ENCODE measurements around the gene SPATA17.
A peak's percentile ranks its signal among the peaks of the same experiment; 100 is the strongest.
"Not testable (repeated sequence)": the region's sequence is repeated elsewhere in the genome, so short reads cannot be mapped to it uniquely, and the experiment has no call there.

Gene SPATA17

DNA sequence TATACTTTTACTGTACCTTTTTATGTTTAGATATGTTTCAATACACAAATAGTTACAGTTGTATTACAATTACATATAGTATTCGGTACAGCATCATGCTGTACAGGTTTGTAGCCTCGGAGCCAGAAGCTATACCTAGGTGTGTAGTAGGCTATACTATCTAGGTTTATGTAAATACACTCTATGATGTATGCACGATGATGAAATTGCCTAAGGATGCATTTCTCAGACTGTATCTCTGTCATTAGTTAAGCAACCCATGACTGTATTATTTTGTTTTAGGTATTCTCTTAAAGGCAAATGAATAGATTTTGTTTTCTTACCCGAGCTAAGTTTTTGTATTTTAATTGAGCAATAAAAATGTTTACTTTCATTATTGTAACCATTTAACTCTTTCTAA lies 56.4 kb downstream of the SPATA17 start:
- H2BK120ac ChIP-seq (ENCODE audit: low read depth, low read length), result no peak overlapping the region
- H2BK12ac ChIP-seq (ENCODE audit: low read length in 2 of 2), result no peak overlapping the region
- H3K27me3 ChIP-seq (ENCODE audit: control insufficient read depth in 1 of 2, insufficient read depth in 1 of 2, low read length in 2 of 2), result no peaks in the 10 kb centered on the region
- WGBS, result 100% methylated on average over 1 of the region's 4 CpGs
- no peak overlapping the region for H3K9ac ChIP-seq (ENCODE audit: low read length)
- H3K23ac ChIP-seq (ENCODE audit: low read length in 2 of 2), result no peak overlapping the region
- no peak overlapping the region for H3K4me2 ChIP-seq (ENCODE audit: low read length, poor library complexity, severe bottlenecking)
- no peak overlapping the region for H2BK5ac ChIP-seq (ENCODE audit: low read depth, low read length, poor library complexity, severe bottlenecking)
- no peak overlapping the region for H2AFZ ChIP-seq (ENCODE audit: low read depth, low read length)
- H2AK5ac ChIP-seq (ENCODE audit: low read length, severe bottlenecking), result no peak overlapping the region
- no peaks in the 10 kb centered on the region for H3K4me1 ChIP-seq (ENCODE audit: control insufficient read depth, insufficient read depth, low read depth, low read length)
- H3K9me3 ChIP-seq (ENCODE audit: control insufficient read depth, low read length), result no peaks in the 10 kb centered on the region
- no peak overlapping the region for H3K4ac ChIP-seq (ENCODE audit: low read depth in 1 of 2, low read length in 2 of 2)
- no peak for DNase-seq
- no peak overlapping the region for H2BK15ac ChIP-seq (ENCODE audit: low read depth, poor library complexity, severe bottlenecking)
- H3K36me3 ChIP-seq (ENCODE audit: control insufficient read depth in 1 of 2, insufficient read depth in 2 of 2, low read depth in 1 of 2, low read length in 2 of 2), result no peaks in the 10 kb centered on the region
- no peak overlapping the region for H4K91ac ChIP-seq (ENCODE audit: low read length)
- no peak overlapping the region for H3K27ac ChIP-seq (ENCODE audit: low read length, poor library complexity, severe bottlenecking)
- no peak overlapping the region for H3K14ac ChIP-seq (ENCODE audit: low read length in 2 of 2)
- H3K18ac ChIP-seq (ENCODE audit: low read depth in 1 of 2, low read length in 2 of 2), result no peak overlapping the region
- no peaks in the 10 kb centered on the region for H3K79me1 ChIP-seq (replicated peaks; ENCODE audit: low read length, poor library complexity, severe bottlenecking)
- no peak overlapping the region for H4K8ac ChIP-seq (ENCODE audit: low read length)
- H3K4me3 ChIP-seq (ENCODE audit: insufficient read depth in 1 of 2, low read depth in 1 of 2, low read length in 2 of 2), result no peak overlapping the region

DNA sequence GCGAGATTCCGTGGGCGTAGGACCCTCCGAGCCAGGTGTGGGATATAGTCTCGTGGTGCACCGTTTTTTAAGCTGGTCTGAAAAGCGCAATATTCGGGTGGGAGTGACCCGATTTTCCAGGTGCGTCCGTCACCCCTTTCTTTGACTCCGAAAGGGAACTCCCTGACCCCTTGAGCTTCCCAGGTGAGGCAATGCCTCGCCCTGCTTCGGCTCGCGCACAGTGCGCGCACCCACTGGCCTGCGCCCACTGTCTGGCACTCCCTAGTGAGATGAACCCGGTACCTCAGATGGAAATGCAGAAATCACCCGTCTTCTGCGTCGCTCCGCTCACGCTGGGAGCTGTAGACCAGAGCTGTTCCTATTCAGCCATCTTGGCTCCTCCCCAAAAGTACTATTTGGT lies 65.0 kb downstream of the SPATA17 start:
- not testable (repeated sequence) for H2AK5ac ChIP-seq (ENCODE audit: low read length, severe bottlenecking); H3K4me3 ChIP-seq (ENCODE audit: insufficient read depth in 1 of 2, low read depth in 1 of 2, low read length in 2 of 2); H4K91ac ChIP-seq (ENCODE audit: low read length); H2AFZ ChIP-seq (ENCODE audit: low read depth, low read length); H3K9me3 ChIP-seq (ENCODE audit: control insufficient read depth, low read length); DNase-seq; H3K4ac ChIP-seq (ENCODE audit: low read depth in 1 of 2, low read length in 2 of 2); H3K14ac ChIP-seq (ENCODE audit: low read length in 2 of 2); H3K9ac ChIP-seq (ENCODE audit: low read length); H4K8ac ChIP-seq (ENCODE audit: low read length); H2BK5ac ChIP-seq (ENCODE audit: low read depth, low read length, poor library complexity, severe bottlenecking); H3K27ac ChIP-seq (ENCODE audit: low read length, poor library complexity, severe bottlenecking); H3K79me1 ChIP-seq (replicated peaks; ENCODE audit: low read length, poor library complexity, severe bottlenecking); H3K23ac ChIP-seq (ENCODE audit: low read length in 2 of 2); H3K36me3 ChIP-seq (ENCODE audit: control insufficient read depth in 1 of 2, insufficient read depth in 2 of 2, low read depth in 1 of 2, low read length in 2 of 2); H3K4me2 ChIP-seq (ENCODE audit: low read length, poor library complexity, severe bottlenecking); H2BK12ac ChIP-seq (ENCODE audit: low read length in 2 of 2); H3K27me3 ChIP-seq (ENCODE audit: control insufficient read depth in 1 of 2, insufficient read depth in 1 of 2, low read length in 2 of 2); H2BK120ac ChIP-seq (ENCODE audit: low read depth, low read length); H3K4me1 ChIP-seq (ENCODE audit: control insufficient read depth, insufficient read depth, low read depth, low read length); H2BK15ac ChIP-seq (ENCODE audit: low read depth, poor library complexity, severe bottlenecking); H3K18ac ChIP-seq (ENCODE audit: low read depth in 1 of 2, low read length in 2 of 2)
- 95% methylated on average over 14 of the region's 25 CpGs for WGBS

DNA sequence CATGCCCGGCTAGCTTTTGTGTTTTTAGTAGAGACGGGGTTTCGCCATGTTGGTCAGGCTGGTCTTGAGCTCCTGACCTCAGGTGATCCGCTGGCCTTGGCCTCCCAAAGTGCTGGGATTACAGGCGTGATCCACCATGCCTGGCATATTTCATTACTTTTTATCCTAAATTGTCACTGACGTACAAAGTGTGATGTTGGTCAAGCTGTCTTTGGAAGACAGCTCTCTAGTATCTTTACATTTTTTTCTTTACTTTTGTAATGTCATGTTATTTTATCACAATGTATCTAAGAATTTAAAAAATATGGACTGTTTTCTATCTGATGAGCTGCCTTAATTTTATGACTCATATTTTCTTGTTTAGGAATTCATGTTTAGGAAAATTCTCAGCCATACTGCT lies 72.2 kb downstream of the SPATA17 start:
- H3K36me3 ChIP-seq (ENCODE audit: control insufficient read depth in 1 of 2, insufficient read depth in 2 of 2, low read depth in 1 of 2, low read length in 2 of 2), result no peaks in the 10 kb centered on the region
- no peaks in the 10 kb centered on the region for H3K27me3 ChIP-seq (ENCODE audit: control insufficient read depth in 1 of 2, insufficient read depth in 1 of 2, low read length in 2 of 2)
- H2BK15ac ChIP-seq (ENCODE audit: low read depth, poor library complexity, severe bottlenecking), result no peak overlapping the region
- peaks cover 11% of the 10 kb centered on the region for H3K9me3 ChIP-seq (ENCODE audit: control insufficient read depth, low read length)
- H3K27ac ChIP-seq (ENCODE audit: low read length, poor library complexity, severe bottlenecking), result no peak overlapping the region
- no peaks in the 10 kb centered on the region for H3K79me1 ChIP-seq (replicated peaks; ENCODE audit: low read length, poor library complexity, severe bottlenecking)
- DNase-seq, result no peak
- no peak overlapping the region for H2BK120ac ChIP-seq (ENCODE audit: low read depth, low read length)
- no peak overlapping the region for H2AK5ac ChIP-seq (ENCODE audit: low read length, severe bottlenecking)
- H4K8ac ChIP-seq (ENCODE audit: low read length), result no peak overlapping the region
- no peaks in the 10 kb centered on the region for H3K4me1 ChIP-seq (ENCODE audit: control insufficient read depth, insufficient read depth, low read depth, low read length)
- H3K14ac ChIP-seq (ENCODE audit: low read length in 2 of 2), result no peak overlapping the region
- H3K9ac ChIP-seq (ENCODE audit: low read length), result no peak overlapping the region
- 99% methylated on average over 4 of the region's 6 CpGs for WGBS
- no peak overlapping the region for H4K91ac ChIP-seq (ENCODE audit: low read length)
- no peak overlapping the region for H3K4ac ChIP-seq (ENCODE audit: low read depth in 1 of 2, low read length in 2 of 2)
- H2BK5ac ChIP-seq (ENCODE audit: low read depth, low read length, poor library complexity, severe bottlenecking), result no peak overlapping the region
- no peak overlapping the region for H3K4me3 ChIP-seq (ENCODE audit: insufficient read depth in 1 of 2, low read depth in 1 of 2, low read length in 2 of 2)
- H2AFZ ChIP-seq (ENCODE audit: low read depth, low read length), result no peak overlapping the region
- no peak overlapping the region for H3K4me2 ChIP-seq (ENCODE audit: low read length, poor library complexity, severe bottlenecking)
- H2BK12ac ChIP-seq (ENCODE audit: low read length in 2 of 2), result no peak overlapping the region
- no peak overlapping the region for H3K18ac ChIP-seq (ENCODE audit: low read depth in 1 of 2, low read length in 2 of 2)
- no peak overlapping the region for H3K23ac ChIP-seq (ENCODE audit: low read length in 2 of 2)

GRCh38 chr1:217712925-217713597 lies 81.9 kb downstream of the SPATA17 start:
- no peaks in the 10 kb centered on the region for H3K36me3 ChIP-seq (ENCODE audit: control insufficient read depth in 1 of 2, insufficient read depth in 2 of 2, low read depth in 1 of 2, low read length in 2 of 2)
- no peak overlapping the region for H2AK5ac ChIP-seq (ENCODE audit: low read length, severe bottlenecking)
- peak overlapping the region in 1 of 2 experiments; percentile 67 for H3K4ac ChIP-seq (ENCODE audit: low read depth in 1 of 2, low read length in 2 of 2)
- H3K27ac ChIP-seq (ENCODE audit: low read length, poor library complexity, severe bottlenecking), result no peak overlapping the region
- no peak overlapping the region for H4K8ac ChIP-seq (ENCODE audit: low read length)
- H2BK120ac ChIP-seq (ENCODE audit: low read depth, low read length), result no peak overlapping the region
- H3K9me3 ChIP-seq (ENCODE audit: control insufficient read depth, low read length), result no peaks in the 10 kb centered on the region
- H2AFZ ChIP-seq (ENCODE audit: low read depth, low read length), result no peak overlapping the region
- H3K9ac ChIP-seq (ENCODE audit: low read length), result no peak overlapping the region
- H2BK12ac ChIP-seq (ENCODE audit: low read length in 2 of 2), result peak overlapping the region in 1 of 2 experiments; percentile 63
- H3K14ac ChIP-seq (ENCODE audit: low read length in 2 of 2), result peak overlapping the region in 1 of 2 experiments; percentile 81
- H3K18ac ChIP-seq (ENCODE audit: low read depth in 1 of 2, low read length in 2 of 2), result peak overlapping the region; percentile 4 to 52
- H4K91ac ChIP-seq (ENCODE audit: low read length), result no peak overlapping the region
- WGBS, result 77% methylated on average over 5 of the region's 5 CpGs
- no peaks in the 10 kb centered on the region for H3K27me3 ChIP-seq (ENCODE audit: control insufficient read depth in 1 of 2, insufficient read depth in 1 of 2, low read length in 2 of 2)
- H3K23ac ChIP-seq (ENCODE audit: low read length in 2 of 2), result no peak overlapping the region
- no peak overlapping the region for H3K4me3 ChIP-seq (ENCODE audit: insufficient read depth in 1 of 2, low read depth in 1 of 2, low read length in 2 of 2)
- H3K79me1 ChIP-seq (replicated peaks; ENCODE audit: low read length, poor library complexity, severe bottlenecking), result no peaks in the 10 kb centered on the region
- no peak overlapping the region for H2BK15ac ChIP-seq (ENCODE audit: low read depth, poor library complexity, severe bottlenecking)
- no peak overlapping the region for H3K4me2 ChIP-seq (ENCODE audit: low read length, poor library complexity, severe bottlenecking)
- no peak overlapping the region for H2BK5ac ChIP-seq (ENCODE audit: low read depth, low read length, poor library complexity, severe bottlenecking)
- peaks cover 4% of the 10 kb centered on the region for H3K4me1 ChIP-seq (ENCODE audit: control insufficient read depth, insufficient read depth, low read depth, low read length)
- peak; percentile 76 for DNase-seq
